HepG2 (cell line): ENCODE results near the gene FITM1. TPM values are rescaled to one million over a fixed set of nuclear protein-coding genes. Genes with fewer than 3 reads are reported as not detected.
A peak's percentile ranks its signal among the peaks of the same experiment; 100 is the strongest.

Experiments
- ATAC-seq: fragments of 200-7000 bp; cut with Tn5 transposase; 3 replicates; pipeline ENCODE4 v1.9.1; 2020; ENCODE audit warnings: mild to moderate bottlenecking, moderate library complexity
- BruUV-seq: library from RNA; stranded (reverse); fragments of 400-500 nt; replicated peaks from 2 replicates; lab custom pipeline; 2021; lab: Mats Ljungman, UMichigan
- CTCF ChIA-PET: fragments of 300-600 bp; formaldehyde crosslinking; extraction: SDS; loops from one replicate; lab custom pipeline; 2021; ENCODE audit warnings: low total read pairs, inconsistent platforms, low intra/inter-chr PET ratio; lab: Yijun Ruan, JAX
- POLR2A ChIA-PET: fragments of 350-600 bp; sonication (Branson Sonifier 250); formaldehyde crosslinking; loops from one replicate; lab custom pipeline; 2020; ENCODE audit warnings: antibody characterized with exemption, inconsistent platforms; lab: Yijun Ruan, JAX
- DNase-seq: peaks from one replicate; pipeline ENCODE4 v3.0.0-alpha.2; 2015; ENCODE audit warnings: low spot score
- FAIRE-seq: peaks from 3 replicates; lab custom pipeline; 2011; peaks lifted over from hg19 to GRCh38; lab: Jason Lieb, UNC
- H2AFZ ChIP-seq: one replicate; pipeline ENCODE4 v1.6.1; 2011; ENCODE audit warnings: low read length, inconsistent platforms
- H3K27ac ChIP-seq: fragments of 300-600 bp; 3 replicates; pipeline ENCODE4 v1.8.0; 2011; ENCODE audit warnings: mixed run types, mild to moderate bottlenecking, mixed read lengths, low read length, inconsistent platforms; ENCODE audit not compliant: insufficient read depth; ENCODE audit errors: extremely low read length
- H3K27me3 ChIP-seq, 2 experiments: fragments of 200-600 bp in 1 of 2; 2 replicates in 1 of 2; 3 replicates in 1 of 2; pipeline versions ENCODE4 v1.6.0 to v1.8.0; 2011; ENCODE audit warnings: low read length in 2 of 2, mild to moderate bottlenecking in 2 of 2, moderate library complexity in 2 of 2, inconsistent platforms in 1 of 2; ENCODE audit not compliant: insufficient read depth in 2 of 2, control insufficient read depth in 1 of 2
- H3K36me3 ChIP-seq, 2 experiments: fragments of 200-600 bp in 1 of 2; replicated peaks in 1 of 2; 2 replicates in 1 of 2; 3 replicates in 1 of 2; pipeline versions ENCODE4 v1.5.1 to v1.8.0; 2011; ENCODE audit warnings: low read length in 2 of 2, inconsistent platforms in 1 of 2; ENCODE audit not compliant: insufficient read depth in 2 of 2, control insufficient read depth in 1 of 2
- H3K4me1 ChIP-seq: 2 replicates; pipeline ENCODE4 v1.5.1; 2012; ENCODE audit warnings: low read length, inconsistent platforms; ENCODE audit not compliant: insufficient read depth
- H3K4me2 ChIP-seq: 2 replicates; pipeline ENCODE4 v1.6.0; 2011; ENCODE audit warnings: low read depth, low read length, inconsistent platforms
- H3K4me3 ChIP-seq, 3 experiments: fragments of 200-600 bp in 1 of 3; sonication (generic), shearing (Covaris generic) in 1 of 3; replicated peaks in 1 of 3; 2 replicates each; pipeline ENCODE4 v1.5.1; 2011 to 2016; ENCODE audit warnings: low read length in 3 of 3, inconsistent platforms in 2 of 3, low read depth in 2 of 3, mild to moderate bottlenecking in 2 of 3, control low read depth in 1 of 3, mixed read lengths in 1 of 3; ENCODE audit not compliant: insufficient read depth in 1 of 3
- H3K79me2 ChIP-seq: one replicate; pipeline ENCODE4 v1.6.1; 2011; ENCODE audit warnings: low read length, inconsistent platforms; ENCODE audit not compliant: insufficient read depth
- H3K9ac ChIP-seq: 2 replicates; pipeline ENCODE4 v1.6.0; 2011; ENCODE audit warnings: mild to moderate bottlenecking, low read depth, low read length, inconsistent platforms; ENCODE audit not compliant: insufficient read depth
- H3K9me3 ChIP-seq: 2 replicates; pipeline ENCODE4 v1.5.1; 2012; ENCODE audit warnings: mild to moderate bottlenecking, low read length
- H4K20me1 ChIP-seq: 2 replicates; pipeline ENCODE4 v1.6.0; 2011; ENCODE audit warnings: inconsistent platforms, mild to moderate bottlenecking, low read length, moderate library complexity; ENCODE audit not compliant: insufficient read depth
- AFF4 ChIP-seq: sonication (generic); formaldehyde crosslinking; IDR thresholded peaks from 2 replicates; pipeline ENCODE4 v1.4.0; 2020; ENCODE audit warnings: missing genetic modification reagents
- HIVEP1 ChIP-seq: sonication (generic); formaldehyde crosslinking; IDR thresholded peaks from 2 replicates; pipeline ENCODE4 v1.4.0; 2020; ENCODE audit warnings: mild to moderate bottlenecking, missing genetic modification reagents
- KMT2A ChIP-seq: sonication (generic); formaldehyde crosslinking; IDR thresholded peaks from 2 replicates; pipeline ENCODE4 v1.4.0; 2020; ENCODE audit warnings: missing genetic modification reagents
- RBM22 ChIP-seq: fragments of 200-400 bp; formaldehyde crosslinking; optimal IDR thresholded peaks from 2 replicates; pipeline ENCODE3; 2017; ENCODE audit warnings: mild to moderate bottlenecking, low read length, moderate library complexity
- U2AF2 ChIP-seq: fragments of 200-400 bp; formaldehyde crosslinking; IDR thresholded peaks from 2 replicates; pipeline ENCODE4 v1.6.1; 2017; ENCODE audit warnings: low read depth, mild to moderate bottlenecking, low read length
- ZFP91 ChIP-seq: sonication (generic); formaldehyde crosslinking; IDR thresholded peaks from 2 replicates; pipeline ENCODE4 v1.9.0; 2022; ENCODE audit warnings: missing genetic modification reagents, mild to moderate bottlenecking, borderline replicate concordance
- ZNF510 ChIP-seq: sonication (generic); formaldehyde crosslinking; IDR thresholded peaks from 2 replicates; pipeline ENCODE4 v1.4.0; 2020; ENCODE audit warnings: low read depth, mild to moderate bottlenecking, missing genetic modification reagents
- WGBS: methylation state at CpG from one replicate; pipeline ENCODE4 v1.1.6; 2017; ENCODE audit warnings: low lambda C conversion rate; 5-methylcytosine and 5-hydroxymethylcytosine counted together
- in situ Hi-C: cut with HindIII; loops from 2 replicates; pipeline ENCODE4 v1.10.0; 2017; ENCODE audit warnings: low pct_unique_long_range_greater_than_20kb; ENCODE audit not compliant: extremely low pct_ligation_motif_present
- intact Hi-C: fragments of 100-400 bp; cut with micrococcal nuclease; formaldehyde crosslinking; loops from one replicate; pipeline ENCODE4 v1.10.0; 2022; ENCODE audit not compliant: unreplicated experiment
- polyA plus RNA-seq, 8 experiments: library from polyadenylated mRNA; depleted of rRNA in 3 of 8; stranded (reverse) in 7 of 8; unstranded in 1 of 8; fragments of >200 nt; fragmentation: Illumina TruSeq in 4 of 8; extraction: Trizol in 4 of 8; gene quantifications; 2 replicates each; pipeline versions ENCODE4 v1.2.1 to v1.2.3, GENCODE V29; 2011 to 2016; ENCODE audit warnings: low read depth in 4 of 8, missing spikeins in 1 of 8, mixed read lengths in 1 of 8; ENCODE audit not compliant: insufficient read depth in 1 of 8
- total RNA-seq, 5 experiments: library from RNA; depleted of rRNA; stranded (reverse); fragments of >200 nt; fragmentation: Illumina TruSeq; extraction: Trizol; gene quantifications; 2 replicates each; pipeline ENCODE4 v1.2.3, GENCODE V29; 2016; ENCODE audit warnings: low read depth in 1 of 5

The FITM1 gene
- total and polyA plus RNA-seq, 2 of the 13 experiments (the other 11 are each of a cell fraction or from before 2014, with no cell fraction given) = 2.7 to 5.8 TPM

GRCh38 chr14:24084440-24084839, 46.0 kb upstream of the FITM1 start:
- Histone ChIP-seq H3K27ac (no peak overlapping the region), H4K20me1 (no peaks in the 10 kb centered on the region), H3K27me3 (peaks cover 17 to 61% of the 10 kb centered on the region in 2 experiments), H3K9me3 (no peaks in the 10 kb centered on the region), H2AFZ (no peak overlapping the region), H3K79me2 (no peaks in the 10 kb centered on the region), H3K4me2 (no peak overlapping the region), H3K9ac (no peak overlapping the region), H3K36me3 (no peaks in the 10 kb centered on the region), H3K4me1 (peaks cover 34% of the 10 kb centered on the region), H3K4me3 (no peak overlapping the region)
- in situ Hi-C loops = no loop called here
- FAIRE-seq (no peak), ATAC-seq (no peak), DNase-seq (no peak)
- TF ChIP-seq ZNF510 (CRISPR knock-in tag) (no peak), HIVEP1 (CRISPR knock-in tag) (no peak), RBM22 (no peak), AFF4 (CRISPR knock-in tag) (no peak), U2AF2 (no peak), ZFP91 (CRISPR knock-in tag) (peak; percentile 51), KMT2A (CRISPR knock-in tag) (peak; percentile 23; the same call in 1 of the 2 replicates)
- no TSS peak for BruUV-seq
- intact Hi-C loops = no loop called here
- ChIA-PET POLR2A (interaction anchor here (0.5 to 2.1 kb wide), 10 partner anchors 9 to 223 kb away, joined by 3 to 19 read pairs (median 4); partner anchors contain the start of genes CARMIL3, CIDEB, DCAF11 and NRL), CTCF (interaction anchor here (1.6 kb wide), 1 partner anchor 26 kb away, joined by 4 read pairs; no protein-coding TSS in a partner anchor)
- 17% methylated on average over 2 of the region's 2 CpGs for WGBS
